WTC11 (cell line): ENCODE results near the gene PSMG4. TPM values are rescaled to one million over a fixed set of nuclear protein-coding genes. Genes with fewer than 3 reads are reported as not detected.

Experiments used
- ATAC-seq: fragments of 200-7000 bp; cut with Tn5 transposase; 2 replicates; pipeline ENCODE4 v1.10.0; 2021; ENCODE audit warnings: mild to moderate bottlenecking, moderate library complexity
- CTCF ChIA-PET: fragments of 300-600 bp; sonication (Branson Sonifier 250); formaldehyde crosslinking; loops from one replicate; lab custom pipeline; 2021; ENCODE audit warnings: antibody characterized with exemption; lab: Charles Lee
- POLR2A ChIA-PET: fragments of 350-600 bp; sonication (Branson Sonifier 250); formaldehyde crosslinking; loops from one replicate; lab custom pipeline; 2021; ENCODE audit warnings: antibody characterized with exemption; lab: Charles Lee
- DNase-seq: peaks from one replicate; pipeline ENCODE4 v3.0.0; 2021; ENCODE audit warnings: low spot score
- H3K27ac Mint-ChIP-seq: 2 replicates; pipeline ENCODE4 v1.8.0; 2021; ENCODE audit warnings: mixed read lengths
- H3K27me3 Mint-ChIP-seq: 2 replicates; pipeline ENCODE4 v1.8.0; 2021; ENCODE audit warnings: low read depth, mild to moderate bottlenecking, moderate library complexity, mixed read lengths
- H3K36me3 Mint-ChIP-seq: 2 replicates; pipeline ENCODE4 v1.8.0; 2021; ENCODE audit warnings: mixed read lengths
- H3K4me1 Mint-ChIP-seq: 2 replicates; pipeline ENCODE4 v1.8.0; 2022; ENCODE audit warnings: mixed read lengths
- H3K4me3 Mint-ChIP-seq: 2 replicates; pipeline ENCODE4 v1.8.0; 2021; ENCODE audit warnings: mild to moderate bottlenecking, moderate library complexity, mixed read lengths
- H3K9me3 Mint-ChIP-seq: 2 replicates; pipeline ENCODE4 v1.8.0; 2021; ENCODE audit warnings: mixed read lengths
- ELF4 ChIP-seq: sonication (generic); formaldehyde crosslinking; IDR thresholded peaks from 2 replicates; pipeline ENCODE4 v1.8.1; 2022; ENCODE audit warnings: low read depth, mild to moderate bottlenecking, moderate library complexity, missing genetic modification reagents
- GRHL2 ChIP-seq: fragments of 250-450 bp; sonication (Bioruptor Pico); IDR thresholded peaks from 2 replicates; pipeline ENCODE4 v1.8.0; 2022; ENCODE audit warnings: mild to moderate bottlenecking, moderate library complexity; ENCODE audit not compliant: insufficient replicate concordance, severe bottlenecking
- HMGA2 ChIP-seq: fragments of 250-450 bp; sonication (Bioruptor Pico); IDR thresholded peaks from 2 replicates; pipeline ENCODE4 v1.4.0; 2021; ENCODE audit warnings: mild to moderate bottlenecking, moderate library complexity
- RORB ChIP-seq: fragments of 250-450 bp; sonication (Bioruptor Pico); IDR thresholded peaks from 2 replicates; pipeline ENCODE4 v1.9.0; 2021; ENCODE audit warnings: mild to moderate bottlenecking
- TCF7 ChIP-seq: sonication (generic); formaldehyde crosslinking; IDR thresholded peaks from 2 replicates; pipeline ENCODE4 v1.8.0; 2022; ENCODE audit warnings: mild to moderate bottlenecking, low read depth, missing genetic modification reagents, moderate library complexity
- ZNF396 ChIP-seq: fragments of 250-450 bp; sonication (Bioruptor Pico); IDR thresholded peaks from 2 replicates; pipeline ENCODE4 v1.8.0; 2021; ENCODE audit warnings: mild to moderate bottlenecking, moderate library complexity, borderline replicate concordance
- total RNA-seq: library from RNA; stranded (reverse); gene quantifications from 3 replicates; pipeline ENCODE4 v1.2.3, GENCODE V29; 2021
- TF ChIP-seq, protein P1 (sequence below): fragments of 250-450 bp; sonication (Bioruptor Pico); IDR thresholded peaks from 2 replicates; pipeline ENCODE4 v1.9.0; 2021; ENCODE audit warnings: mild to moderate bottlenecking
- TF ChIP-seq, protein P2 (sequence below): fragments of 250-450 bp; sonication (Bioruptor Pico); IDR thresholded peaks from 2 replicates; pipeline ENCODE4 v1.9.0; 2021; ENCODE audit warnings: mild to moderate bottlenecking
- TF ChIP-seq, protein P3 (sequence below): sonication (generic); formaldehyde crosslinking; conservative IDR thresholded peaks from 2 replicates; pipeline ENCODE4 v1.8.1; 2022; ENCODE audit warnings: mild to moderate bottlenecking, missing genetic modification reagents
- TF ChIP-seq, protein P4 (sequence below): fragments of 250-450 bp; sonication (Bioruptor Pico); IDR thresholded peaks from 2 replicates; pipeline ENCODE4 v1.9.0; 2021; ENCODE audit warnings: mild to moderate bottlenecking, borderline replicate concordance
- TF ChIP-seq, protein P5 (sequence below): sonication (generic); formaldehyde crosslinking; IDR thresholded peaks from 2 replicates; pipeline ENCODE4 v1.8.0; 2022; ENCODE audit warnings: mild to moderate bottlenecking, missing genetic modification reagents
- TF ChIP-seq, protein P6 (sequence below): sonication (generic); formaldehyde crosslinking; IDR thresholded peaks from 2 replicates; pipeline ENCODE4 v1.8.1; 2022; ENCODE audit warnings: missing genetic modification reagents, borderline replicate concordance
- TF ChIP-seq, protein P7 (sequence below): sonication (generic); formaldehyde crosslinking; IDR thresholded peaks from 2 replicates; pipeline ENCODE4 v1.8.1; 2023; ENCODE audit warnings: mild to moderate bottlenecking, missing genetic modification reagents
- TF ChIP-seq, protein P8 (sequence below): sonication (generic); formaldehyde crosslinking; IDR thresholded peaks from 2 replicates; pipeline ENCODE4 v1.8.1; 2023; ENCODE audit warnings: mild to moderate bottlenecking, missing genetic modification reagents, moderate library complexity

Gene PSMG4
- total RNA-seq, 1 experiment from 2014 or later, result 38.2 TPM

DNA sequence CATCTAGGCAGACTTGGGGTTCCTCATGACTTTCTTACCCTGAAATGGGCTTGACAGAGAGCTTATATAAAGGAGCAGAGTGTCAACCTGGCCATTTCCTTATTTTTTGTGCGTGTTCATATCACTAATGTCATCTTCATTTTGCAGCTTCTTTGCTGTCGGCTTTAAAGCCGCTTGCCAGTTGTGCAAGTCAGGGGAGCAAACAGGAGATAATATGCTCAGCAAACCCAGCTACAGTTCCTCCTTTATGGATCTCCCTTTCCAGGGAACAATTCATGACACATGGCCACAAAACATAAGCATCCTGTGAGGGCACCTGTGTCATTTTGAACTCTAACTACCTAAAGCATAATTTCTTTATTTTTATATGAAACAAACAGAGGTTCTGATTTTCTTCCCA is 24.8 kb upstream of the PSMG4 start:
- Mint-ChIP-seq H3K27me3 (peaks cover 19% of the 10 kb centered on the region), H3K27ac (no peak overlapping the region), H3K9me3 (no peaks in the 10 kb centered on the region), H3K4me1 (peaks cover 47% of the 10 kb centered on the region), H3K36me3 (no peaks in the 10 kb centered on the region), H3K4me3 (no peak overlapping the region)
- ATAC-seq (no peak), DNase-seq (no peak)
- POLR2A ChIA-PET, result no interaction called here
- CTCF ChIA-PET, result interaction anchor here (1.1 kb wide), 1 partner anchor 18 kb away, joined by 8 read pairs; no protein-coding TSS in a partner anchor
- TF ChIP-seq, protein P1, sequence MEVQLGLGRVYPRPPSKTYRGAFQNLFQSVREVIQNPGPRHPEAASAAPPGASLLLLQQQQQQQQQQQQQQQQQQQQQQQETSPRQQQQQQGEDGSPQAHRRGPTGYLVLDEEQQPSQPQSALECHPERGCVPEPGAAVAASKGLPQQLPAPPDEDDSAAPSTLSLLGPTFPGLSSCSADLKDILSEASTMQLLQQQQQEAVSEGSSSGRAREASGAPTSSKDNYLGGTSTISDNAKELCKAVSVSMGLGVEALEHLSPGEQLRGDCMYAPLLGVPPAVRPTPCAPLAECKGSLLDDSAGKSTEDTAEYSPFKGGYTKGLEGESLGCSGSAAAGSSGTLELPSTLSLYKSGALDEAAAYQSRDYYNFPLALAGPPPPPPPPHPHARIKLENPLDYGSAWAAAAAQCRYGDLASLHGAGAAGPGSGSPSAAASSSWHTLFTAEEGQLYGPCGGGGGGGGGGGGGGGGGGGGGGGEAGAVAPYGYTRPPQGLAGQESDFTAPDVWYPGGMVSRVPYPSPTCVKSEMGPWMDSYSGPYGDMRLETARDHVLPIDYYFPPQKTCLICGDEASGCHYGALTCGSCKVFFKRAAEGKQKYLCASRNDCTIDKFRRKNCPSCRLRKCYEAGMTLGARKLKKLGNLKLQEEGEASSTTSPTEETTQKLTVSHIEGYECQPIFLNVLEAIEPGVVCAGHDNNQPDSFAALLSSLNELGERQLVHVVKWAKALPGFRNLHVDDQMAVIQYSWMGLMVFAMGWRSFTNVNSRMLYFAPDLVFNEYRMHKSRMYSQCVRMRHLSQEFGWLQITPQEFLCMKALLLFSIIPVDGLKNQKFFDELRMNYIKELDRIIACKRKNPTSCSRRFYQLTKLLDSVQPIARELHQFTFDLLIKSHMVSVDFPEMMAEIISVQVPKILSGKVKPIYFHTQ (CRISPR knock-in tag), result no peak
- TF ChIP-seq, protein P2, sequence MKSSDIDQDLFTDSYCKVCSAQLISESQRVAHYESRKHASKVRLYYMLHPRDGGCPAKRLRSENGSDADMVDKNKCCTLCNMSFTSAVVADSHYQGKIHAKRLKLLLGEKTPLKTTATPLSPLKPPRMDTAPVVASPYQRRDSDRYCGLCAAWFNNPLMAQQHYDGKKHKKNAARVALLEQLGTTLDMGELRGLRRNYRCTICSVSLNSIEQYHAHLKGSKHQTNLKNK (CRISPR knock-in tag), result no peak
- no peak for TF ChIP-seq ZNF396 (CRISPR knock-in tag)
- TF ChIP-seq, protein P3, sequence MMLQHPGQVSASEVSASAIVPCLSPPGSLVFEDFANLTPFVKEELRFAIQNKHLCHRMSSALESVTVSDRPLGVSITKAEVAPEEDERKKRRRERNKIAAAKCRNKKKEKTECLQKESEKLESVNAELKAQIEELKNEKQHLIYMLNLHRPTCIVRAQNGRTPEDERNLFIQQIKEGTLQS (CRISPR knock-in tag), result no peak
- no peak for TF ChIP-seq ELF4 (CRISPR knock-in tag)
- TF ChIP-seq, protein P4, sequence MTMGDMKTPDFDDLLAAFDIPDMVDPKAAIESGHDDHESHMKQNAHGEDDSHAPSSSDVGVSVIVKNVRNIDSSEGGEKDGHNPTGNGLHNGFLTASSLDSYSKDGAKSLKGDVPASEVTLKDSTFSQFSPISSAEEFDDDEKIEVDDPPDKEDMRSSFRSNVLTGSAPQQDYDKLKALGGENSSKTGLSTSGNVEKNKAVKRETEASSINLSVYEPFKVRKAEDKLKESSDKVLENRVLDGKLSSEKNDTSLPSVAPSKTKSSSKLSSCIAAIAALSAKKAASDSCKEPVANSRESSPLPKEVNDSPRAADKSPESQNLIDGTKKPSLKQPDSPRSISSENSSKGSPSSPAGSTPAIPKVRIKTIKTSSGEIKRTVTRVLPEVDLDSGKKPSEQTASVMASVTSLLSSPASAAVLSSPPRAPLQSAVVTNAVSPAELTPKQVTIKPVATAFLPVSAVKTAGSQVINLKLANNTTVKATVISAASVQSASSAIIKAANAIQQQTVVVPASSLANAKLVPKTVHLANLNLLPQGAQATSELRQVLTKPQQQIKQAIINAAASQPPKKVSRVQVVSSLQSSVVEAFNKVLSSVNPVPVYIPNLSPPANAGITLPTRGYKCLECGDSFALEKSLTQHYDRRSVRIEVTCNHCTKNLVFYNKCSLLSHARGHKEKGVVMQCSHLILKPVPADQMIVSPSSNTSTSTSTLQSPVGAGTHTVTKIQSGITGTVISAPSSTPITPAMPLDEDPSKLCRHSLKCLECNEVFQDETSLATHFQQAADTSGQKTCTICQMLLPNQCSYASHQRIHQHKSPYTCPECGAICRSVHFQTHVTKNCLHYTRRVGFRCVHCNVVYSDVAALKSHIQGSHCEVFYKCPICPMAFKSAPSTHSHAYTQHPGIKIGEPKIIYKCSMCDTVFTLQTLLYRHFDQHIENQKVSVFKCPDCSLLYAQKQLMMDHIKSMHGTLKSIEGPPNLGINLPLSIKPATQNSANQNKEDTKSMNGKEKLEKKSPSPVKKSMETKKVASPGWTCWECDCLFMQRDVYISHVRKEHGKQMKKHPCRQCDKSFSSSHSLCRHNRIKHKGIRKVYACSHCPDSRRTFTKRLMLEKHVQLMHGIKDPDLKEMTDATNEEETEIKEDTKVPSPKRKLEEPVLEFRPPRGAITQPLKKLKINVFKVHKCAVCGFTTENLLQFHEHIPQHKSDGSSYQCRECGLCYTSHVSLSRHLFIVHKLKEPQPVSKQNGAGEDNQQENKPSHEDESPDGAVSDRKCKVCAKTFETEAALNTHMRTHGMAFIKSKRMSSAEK (CRISPR knock-in tag), result no peak

DNA sequence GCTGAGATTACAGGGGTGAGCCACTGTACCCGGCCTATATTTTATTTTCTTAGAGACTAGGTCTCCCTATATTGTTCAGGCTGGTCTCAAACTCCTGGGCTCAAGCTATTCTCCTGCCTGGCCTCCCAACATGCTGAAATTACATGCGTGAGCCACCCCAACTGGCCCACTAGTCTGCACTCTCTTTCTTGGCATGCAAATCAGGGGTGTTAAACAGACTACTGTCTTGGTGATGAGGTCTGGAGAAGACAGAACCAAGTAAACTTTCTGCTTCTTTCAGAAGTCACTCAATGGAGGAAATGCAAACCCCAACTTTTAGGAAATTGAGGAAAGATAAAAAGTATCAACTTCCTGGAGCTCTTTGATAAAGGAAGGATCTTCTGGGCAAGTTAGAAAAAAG is 23.3 kb upstream of the PSMG4 start:
- no peak for DNase-seq
- Mint-ChIP-seq H3K4me3 (no peak overlapping the region), H3K4me1 (peaks cover 36% of the 10 kb centered on the region), H3K27ac (0 out of 2 replicates have a peak overlapping the region, but pooled peaks have one; percentile 5), H3K27me3 (peaks cover 3% of the 10 kb centered on the region), H3K36me3 (no peaks in the 10 kb centered on the region), H3K9me3 (no peaks in the 10 kb centered on the region)
- ChIA-PET CTCF (interaction anchor here (5.5 kb wide), 1 partner anchor 15 kb away, joined by 66 read pairs; no protein-coding TSS in a partner anchor), POLR2A (no interaction called here)
- no peak for ATAC-seq
- TF ChIP-seq, protein P5, sequence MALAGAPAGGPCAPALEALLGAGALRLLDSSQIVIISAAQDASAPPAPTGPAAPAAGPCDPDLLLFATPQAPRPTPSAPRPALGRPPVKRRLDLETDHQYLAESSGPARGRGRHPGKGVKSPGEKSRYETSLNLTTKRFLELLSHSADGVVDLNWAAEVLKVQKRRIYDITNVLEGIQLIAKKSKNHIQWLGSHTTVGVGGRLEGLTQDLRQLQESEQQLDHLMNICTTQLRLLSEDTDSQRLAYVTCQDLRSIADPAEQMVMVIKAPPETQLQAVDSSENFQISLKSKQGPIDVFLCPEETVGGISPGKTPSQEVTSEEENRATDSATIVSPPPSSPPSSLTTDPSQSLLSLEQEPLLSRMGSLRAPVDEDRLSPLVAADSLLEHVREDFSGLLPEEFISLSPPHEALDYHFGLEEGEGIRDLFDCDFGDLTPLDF, result no peak
- TF ChIP-seq RORB (CRISPR knock-in tag) (no peak), HMGA2 (no peak), GRHL2 (CRISPR knock-in tag) (no peak), TCF7 (CRISPR knock-in tag) (no peak), ZNF396 (CRISPR knock-in tag) (no peak)
- TF ChIP-seq, protein P6, sequence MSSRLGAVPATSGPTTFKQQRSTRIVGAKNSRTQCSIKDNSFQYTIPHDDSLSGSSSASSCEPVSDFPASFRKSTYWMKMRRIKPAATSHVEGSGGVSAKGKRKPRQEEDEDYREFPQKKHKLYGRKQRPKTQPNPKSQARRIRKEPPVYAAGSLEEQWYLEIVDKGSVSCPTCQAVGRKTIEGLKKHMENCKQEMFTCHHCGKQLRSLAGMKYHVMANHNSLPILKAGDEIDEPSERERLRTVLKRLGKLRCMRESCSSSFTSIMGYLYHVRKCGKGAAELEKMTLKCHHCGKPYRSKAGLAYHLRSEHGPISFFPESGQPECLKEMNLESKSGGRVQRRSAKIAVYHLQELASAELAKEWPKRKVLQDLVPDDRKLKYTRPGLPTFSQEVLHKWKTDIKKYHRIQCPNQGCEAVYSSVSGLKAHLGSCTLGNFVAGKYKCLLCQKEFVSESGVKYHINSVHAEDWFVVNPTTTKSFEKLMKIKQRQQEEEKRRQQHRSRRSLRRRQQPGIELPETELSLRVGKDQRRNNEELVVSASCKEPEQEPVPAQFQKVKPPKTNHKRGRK (CRISPR knock-in tag), result no peak
- TF ChIP-seq, protein P7, sequence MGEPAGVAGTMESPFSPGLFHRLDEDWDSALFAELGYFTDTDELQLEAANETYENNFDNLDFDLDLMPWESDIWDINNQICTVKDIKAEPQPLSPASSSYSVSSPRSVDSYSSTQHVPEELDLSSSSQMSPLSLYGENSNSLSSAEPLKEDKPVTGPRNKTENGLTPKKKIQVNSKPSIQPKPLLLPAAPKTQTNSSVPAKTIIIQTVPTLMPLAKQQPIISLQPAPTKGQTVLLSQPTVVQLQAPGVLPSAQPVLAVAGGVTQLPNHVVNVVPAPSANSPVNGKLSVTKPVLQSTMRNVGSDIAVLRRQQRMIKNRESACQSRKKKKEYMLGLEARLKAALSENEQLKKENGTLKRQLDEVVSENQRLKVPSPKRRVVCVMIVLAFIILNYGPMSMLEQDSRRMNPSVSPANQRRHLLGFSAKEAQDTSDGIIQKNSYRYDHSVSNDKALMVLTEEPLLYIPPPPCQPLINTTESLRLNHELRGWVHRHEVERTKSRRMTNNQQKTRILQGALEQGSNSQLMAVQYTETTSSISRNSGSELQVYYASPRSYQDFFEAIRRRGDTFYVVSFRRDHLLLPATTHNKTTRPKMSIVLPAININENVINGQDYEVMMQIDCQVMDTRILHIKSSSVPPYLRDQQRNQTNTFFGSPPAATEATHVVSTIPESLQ (CRISPR knock-in tag), result no peak
- TF ChIP-seq, protein P4 (CRISPR knock-in tag), result no peak
- TF ChIP-seq, protein P8, sequence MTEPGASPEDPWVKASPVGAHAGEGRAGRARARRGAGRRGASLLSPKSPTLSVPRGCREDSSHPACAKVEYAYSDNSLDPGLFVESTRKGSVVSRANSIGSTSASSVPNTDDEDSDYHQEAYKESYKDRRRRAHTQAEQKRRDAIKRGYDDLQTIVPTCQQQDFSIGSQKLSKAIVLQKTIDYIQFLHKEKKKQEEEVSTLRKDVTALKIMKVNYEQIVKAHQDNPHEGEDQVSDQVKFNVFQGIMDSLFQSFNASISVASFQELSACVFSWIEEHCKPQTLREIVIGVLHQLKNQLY (CRISPR knock-in tag), result no peak
